Measurements from ENCODE around the gene ATXN7L3B.

DNA sequence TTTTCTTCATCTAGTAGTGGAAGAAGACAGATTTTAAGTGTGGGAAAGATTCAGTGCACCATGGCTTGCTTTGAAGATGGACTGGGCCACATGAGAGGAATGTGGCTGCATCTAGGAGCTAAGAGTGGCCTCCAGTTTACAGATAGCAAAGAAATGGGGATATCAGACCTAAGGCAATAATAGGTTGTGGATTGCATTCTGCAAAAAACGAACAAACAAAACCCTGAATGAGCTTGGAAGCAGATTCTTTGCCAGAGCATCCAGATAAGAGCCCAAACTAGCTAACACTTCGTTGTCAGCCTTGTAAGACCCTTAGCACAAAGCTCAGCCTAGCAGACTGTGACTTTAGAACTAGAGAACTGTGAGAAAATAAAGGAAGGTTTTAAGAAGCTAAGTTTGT is 9.6 kb downstream of the ATXN7L3B start:
- TF ChIP-seq, protein P1, sequence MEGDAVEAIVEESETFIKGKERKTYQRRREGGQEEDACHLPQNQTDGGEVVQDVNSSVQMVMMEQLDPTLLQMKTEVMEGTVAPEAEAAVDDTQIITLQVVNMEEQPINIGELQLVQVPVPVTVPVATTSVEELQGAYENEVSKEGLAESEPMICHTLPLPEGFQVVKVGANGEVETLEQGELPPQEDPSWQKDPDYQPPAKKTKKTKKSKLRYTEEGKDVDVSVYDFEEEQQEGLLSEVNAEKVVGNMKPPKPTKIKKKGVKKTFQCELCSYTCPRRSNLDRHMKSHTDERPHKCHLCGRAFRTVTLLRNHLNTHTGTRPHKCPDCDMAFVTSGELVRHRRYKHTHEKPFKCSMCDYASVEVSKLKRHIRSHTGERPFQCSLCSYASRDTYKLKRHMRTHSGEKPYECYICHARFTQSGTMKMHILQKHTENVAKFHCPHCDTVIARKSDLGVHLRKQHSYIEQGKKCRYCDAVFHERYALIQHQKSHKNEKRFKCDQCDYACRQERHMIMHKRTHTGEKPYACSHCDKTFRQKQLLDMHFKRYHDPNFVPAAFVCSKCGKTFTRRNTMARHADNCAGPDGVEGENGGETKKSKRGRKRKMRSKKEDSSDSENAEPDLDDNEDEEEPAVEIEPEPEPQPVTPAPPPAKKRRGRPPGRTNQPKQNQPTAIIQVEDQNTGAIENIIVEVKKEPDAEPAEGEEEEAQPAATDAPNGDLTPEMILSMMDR (conservative IDR thresholded peaks at IDR 0.05; ENCODE audit: low read length): no peak
- no peak for TF ChIP-seq EZH2phosphoT487 (IDR thresholded peaks at IDR 0.05; ENCODE audit: borderline replicate concordance, low read depth, low read length)
